GM12892 (cell line): ENCODE data around the gene INSL3.

Experiments used
- POLR2A ChIP-seq: IDR thresholded peaks from 2 replicates; pipeline ENCODE4 v1.6.1; 2011; ENCODE audit warnings: low read depth, low read length, control low read depth
- POLR2AphosphoS5 ChIP-seq: IDR thresholded peaks from 2 replicates; pipeline ENCODE4 v1.6.1; 2011; ENCODE audit warnings: low read depth, low read length, control low read depth
- TAF1 ChIP-seq: IDR thresholded peaks from 2 replicates; pipeline ENCODE4 v1.6.1; 2011; ENCODE audit warnings: low read depth, mild to moderate bottlenecking, control low read depth, low read length, borderline replicate concordance

- no peak; the same call in 1 of the 2 replicates for TF ChIP-seq POLR2A
- no peak for TF ChIP-seq TAF1
- TF ChIP-seq POLR2AphosphoS5: no peak; the same call in 1 of the 2 replicates
Observed at GRCh38 chr19:17862711-17863519, 41.6 kb upstream of the INSL3 start.
